Femur (tissue), 1 donor: Measurements from ENCODE around the gene SERPINA1.

Source experiments
- DNase-seq: peaks from one replicate; pipeline ENCODE4 v3.0.0-alpha.2; 2017

The SERPINA1 gene

GRCh38 chr14:94344389-94344788, 44.0 kb downstream of the SERPINA1 start:
- no peak for DNase-seq

GRCh38 chr14:94343238-94344005, 45.0 kb downstream of the SERPINA1 start:
- no peak for DNase-seq

- DNase-seq: peak; percentile 93
Measured at GRCh38 chr14:94342334-94342934, 46.0 kb downstream of the SERPINA1 start.

- DNase-seq: no peak
Measured at GRCh38 chr14:94341656-94342333, 46.6 kb downstream of the SERPINA1 start.

GRCh38 chr14:94340533-94340932, 47.9 kb downstream of the SERPINA1 start:
- DNase-seq: no peak

- DNase-seq: no peak
Measured at GRCh38 chr14:94338023-94338422, 50.4 kb downstream of the SERPINA1 start.

GRCh38 chr14:94337274-94337673, 51.1 kb downstream of the SERPINA1 start:
- no peak for DNase-seq

GRCh38 chr14:94334872-94335271, 53.5 kb downstream of the SERPINA1 start:
- no peak for DNase-seq

GRCh38 chr14:94332587-94332986, 55.8 kb downstream of the SERPINA1 start:
- no peak for DNase-seq

GRCh38 chr14:94332063-94332583, 56.3 kb downstream of the SERPINA1 start:
- no peak for DNase-seq

GRCh38 chr14:94331462-94331861, 56.9 kb downstream of the SERPINA1 start:
- no peak for DNase-seq

GRCh38 chr14:94330857-94331256, 57.5 kb downstream of the SERPINA1 start:
- no peak for DNase-seq

- DNase-seq: no peak
Measured at GRCh38 chr14:94330432-94330831, 58.0 kb downstream of the SERPINA1 start.

- DNase-seq: no peak
Measured at GRCh38 chr14:94329857-94330256, 58.5 kb downstream of the SERPINA1 start.

GRCh38 chr14:94328196-94328595, 60.2 kb downstream of the SERPINA1 start:
- no peak for DNase-seq
